GM12878 (cell line): ENCODE measurements around the gene HCST. TPM values are rescaled to one million over a fixed set of nuclear protein-coding genes. Genes with fewer than 3 reads are reported as not detected.

Source experiments
- ATAC-seq: fragments of 200-7000 bp; cut with Tn5 transposase; 3 replicates; pipeline ENCODE4 v1.9.1; 2020; ENCODE audit warnings: mild to moderate bottlenecking, moderate library complexity
- BruUV-seq: library from RNA; stranded (reverse); fragments of 400-500 nt; replicated peaks from 2 replicates; lab custom pipeline; 2021; lab: Mats Ljungman, UMichigan
- CTCF ChIA-PET: fragments of 300-600 bp; sonication (Branson Sonifier 250); formaldehyde crosslinking; extraction: SDS; loops from one replicate; lab custom pipeline; 2021; ENCODE audit warnings: inconsistent platforms; lab: Yijun Ruan, JAX
- POLR2A ChIA-PET: fragments of 350-600 bp; formaldehyde crosslinking; extraction: SDS; loops from one replicate; lab custom pipeline; 2021; ENCODE audit warnings: inconsistent platforms; lab: Charles Lee
- RAD21 ChIA-PET: fragments of 300-600 bp; sonication (Branson Sonifier 250); formaldehyde crosslinking; loops from one replicate; lab custom pipeline; 2023; ENCODE audit warnings: antibody characterized with exemption; ENCODE audit not compliant: unreplicated experiment; lab: Charles Lee
- SMC1A ChIA-PET: fragments of 300-600 bp; sonication (Branson Sonifier 250); formaldehyde crosslinking; loops from one replicate; lab custom pipeline; 2023; ENCODE audit not compliant: unreplicated experiment, uncharacterized antibody; lab: Charles Lee
- DNase-seq: peaks from one replicate; pipeline ENCODE4 v3.0.0-alpha.2; 2011; ENCODE audit warnings: low read depth, low spot score
- FAIRE-seq: peaks from 3 replicates; lab custom pipeline; 2011; peaks lifted over from hg19 to GRCh38; lab: Jason Lieb, UNC
- H2AFZ ChIP-seq: 2 replicates; pipeline ENCODE4 v1.6.0; 2011; ENCODE audit warnings: low read depth, low read length, control low read depth; ENCODE audit not compliant: control insufficient read depth
- H3K27ac ChIP-seq: 2 replicates; pipeline ENCODE4 v1.5.1; 2011; ENCODE audit warnings: control low read depth; ENCODE audit not compliant: control insufficient read depth, insufficient read depth
- H3K27me3 ChIP-seq, 2 experiments: replicated peaks in 1 of 2; 2 replicates each; pipeline versions ENCODE4 v1.6.0 to v1.6.1; 2011; ENCODE audit warnings: low read length in 1 of 2; ENCODE audit not compliant: control insufficient read depth in 2 of 2, insufficient read depth in 2 of 2
- H3K36me3 ChIP-seq, 2 experiments: 2 replicates each; pipeline ENCODE4 v1.5.1; 2011; ENCODE audit warnings: low read length in 1 of 2; ENCODE audit not compliant: control insufficient read depth in 2 of 2, insufficient read depth in 2 of 2
- H3K4me1 ChIP-seq: 2 replicates; pipeline ENCODE4 v1.6.1; 2011; ENCODE audit warnings: mild to moderate bottlenecking, low read length, moderate library complexity, mixed read lengths; ENCODE audit not compliant: control insufficient read depth, insufficient read depth
- H3K4me2 ChIP-seq: 2 replicates; pipeline ENCODE4 v1.6.0; 2011; ENCODE audit warnings: control low read depth; ENCODE audit not compliant: control insufficient read depth, insufficient read depth
- H3K4me3 ChIP-seq: fragments of 200-600 bp; sonication (generic); 2 replicates; pipeline ENCODE4 v1.5.1; 2016
- H3K79me2 ChIP-seq: 2 replicates; pipeline ENCODE4 v1.6.0; 2011; ENCODE audit warnings: low read length; ENCODE audit not compliant: control insufficient read depth, insufficient read depth
- H3K9ac ChIP-seq: 2 replicates; pipeline ENCODE4 v1.8.0; 2011; ENCODE audit warnings: low read length, control low read depth, mixed read lengths; ENCODE audit not compliant: control insufficient read depth, insufficient read depth
- H3K9me3 ChIP-seq: replicated peaks from 3 replicates; pipeline ENCODE4 v1.5.1; 2011; ENCODE audit warnings: mild to moderate bottlenecking, low read length; ENCODE audit not compliant: control insufficient read depth, insufficient read depth
- H4K20me1 ChIP-seq: 2 replicates; pipeline ENCODE4 v1.6.0; 2011; ENCODE audit not compliant: control insufficient read depth, insufficient read depth
- ATF3 ChIP-seq: IDR thresholded peaks from 2 replicates; pipeline ENCODE4 v1.6.1; 2011; ENCODE audit warnings: low read depth, mild to moderate bottlenecking, low read length, moderate library complexity, borderline replicate concordance; ENCODE audit errors: extremely low read depth
- BACH1 ChIP-seq: fragments of 450-650 bp; IDR thresholded peaks from 2 replicates; pipeline ENCODE4 v1.6.1; 2017; ENCODE audit warnings: mild to moderate bottlenecking, borderline replicate concordance
- HDGF ChIP-seq: fragments of 450-650 bp; IDR thresholded peaks from 2 replicates; pipeline ENCODE4 v1.6.1; 2016; ENCODE audit warnings: antibody characterized with exemption
- KAT2A ChIP-seq: conservative IDR thresholded peaks from 2 replicates; pipeline ENCODE4 v1.6.1; 2011; ENCODE audit warnings: low read depth, low read length; ENCODE audit not compliant: control insufficient read depth
- KDM1A ChIP-seq: fragments of 200-600 bp; sonication (generic); IDR thresholded peaks from 2 replicates; pipeline ENCODE4 v1.6.1; 2016; ENCODE audit warnings: borderline replicate concordance
- NR2F1 ChIP-seq: fragments of 450-650 bp; conservative IDR thresholded peaks from 2 replicates; pipeline ENCODE4 v1.6.1; 2017; ENCODE audit warnings: mild to moderate bottlenecking
- WGBS: methylation state at CpG from one replicate; pipeline ENCODE4 v1.1.6; 2016; ENCODE audit warnings: low lambda C conversion rate; ENCODE audit not compliant: insufficient replicate concordance, insufficient coverage; ENCODE audit errors: missing lambda C conversion rate; 5-methylcytosine and 5-hydroxymethylcytosine counted together
- in situ Hi-C: fragments of 300-500 bp; cut with MboI; formaldehyde crosslinking; loops from 9 replicates; pipeline ENCODE4 v1.14.3; 2018; ENCODE audit warnings: mixed read lengths
- intact Hi-C: fragments of 100-400 bp; cut with micrococcal nuclease; formaldehyde crosslinking; loops from one replicate; pipeline ENCODE4 v1.14.2; 2022; ENCODE audit not compliant: unreplicated experiment
- polyA plus RNA-seq, 11 experiments: library from polyadenylated mRNA; depleted of rRNA in 4 of 11; unstranded in 6 of 11; stranded (reverse) in 5 of 11; fragments of >200 nt; fragmentation: Nextera tagmentation in 4 of 11; fragmentation: Illumina TruSeq in 1 of 11; extraction: Ambion mirVana in 4 of 11; extraction: Trizol in 1 of 11; gene quantifications; 1 replicate in 1 of 11; 2 replicates in 10 of 11; pipeline versions ENCODE4 v1.2.1 to v1.2.3, GENCODE V29; 2011 to 2016; ENCODE audit warnings: inconsistent platforms in 2 of 11, missing spikeins in 2 of 11, low read depth in 1 of 11
- total RNA-seq, 4 experiments: library from RNA; depleted of rRNA in 3 of 4; stranded (reverse); fragments of >200 nt in 3 of 4; fragmentation: Illumina TruSeq in 1 of 4; extraction: Trizol in 1 of 4; gene quantifications; 2 replicates each; pipeline versions ENCODE4 v1.2.1 to v1.2.3, GENCODE V29; 2013 to 2021
- TF ChIP-seq, protein P1 (sequence below): IDR thresholded peaks from 2 replicates; pipeline ENCODE4 v1.6.1; 2011; ENCODE audit warnings: borderline replicate concordance, low read depth, mild to moderate bottlenecking, moderate library complexity, low read length; ENCODE audit not compliant: insufficient read depth, poor library complexity, severe bottlenecking
- TF ChIP-seq, protein P2 (sequence below): fragments of 450-650 bp; IDR thresholded peaks from 2 replicates; pipeline ENCODE4 v1.6.1; 2017; ENCODE audit warnings: mild to moderate bottlenecking, moderate library complexity

HCST gene
- total and polyA plus RNA-seq, 10 of the 15 experiments (the other 5 are each of a cell fraction or from before 2014, with no cell fraction given), result 7.5 to 79.6 (median 33.6) TPM

GRCh38 chr19:35911790-35912189 is 9.5 kb downstream of the HCST start:
- in situ Hi-C loops, result no loop called here
- Histone ChIP-seq H2AFZ (no peak overlapping the region), H3K9me3 (no peaks in the 10 kb centered on the region), H4K20me1 (no peaks in the 10 kb centered on the region), H3K4me1 (peaks cover 65% of the 10 kb centered on the region), H3K36me3 (no peaks in the 10 kb centered on the region), H3K9ac (no peak overlapping the region), H3K4me3 (no peak overlapping the region), H3K27me3 (no peaks in the 10 kb centered on the region), H3K4me2 (0 out of 2 replicates have a peak overlapping the region, but pooled peaks have one; percentile 47), H3K79me2 (no peaks in the 10 kb centered on the region), H3K27ac (peak overlapping the region; percentile 57; the same call in 1 of the 2 replicates)
- FAIRE-seq (no peak), DNase-seq (no peak), ATAC-seq (no peak)
- 37% methylated on average over 5 of the region's 5 CpGs for WGBS
- ChIA-PET SMC1A (interaction anchor here (0.9 to 7.9 kb wide), 6 partner anchors 8 to 199 kb away, joined by 3 to 68 read pairs (median 4); no protein-coding TSS in a partner anchor), RAD21 (interaction anchor here (0.9 to 4.4 kb wide), 5 partner anchors 17 to 199 kb away, joined by 3 to 21 read pairs (median 5); no protein-coding TSS in a partner anchor), CTCF (interaction anchor here (0.7 to 1.7 kb wide), 7 partner anchors 14 to 219 kb away, joined by 3 to 7 read pairs (median 4); no protein-coding TSS in a partner anchor), POLR2A (interaction anchor here (0.6 to 5.5 kb wide), 6 partner anchors 8 to 264 kb away, joined by 3 to 48 read pairs (median 6); partner anchors contain the start of genes COX6B1 and NFKBID)
- TF ChIP-seq, protein P1, sequence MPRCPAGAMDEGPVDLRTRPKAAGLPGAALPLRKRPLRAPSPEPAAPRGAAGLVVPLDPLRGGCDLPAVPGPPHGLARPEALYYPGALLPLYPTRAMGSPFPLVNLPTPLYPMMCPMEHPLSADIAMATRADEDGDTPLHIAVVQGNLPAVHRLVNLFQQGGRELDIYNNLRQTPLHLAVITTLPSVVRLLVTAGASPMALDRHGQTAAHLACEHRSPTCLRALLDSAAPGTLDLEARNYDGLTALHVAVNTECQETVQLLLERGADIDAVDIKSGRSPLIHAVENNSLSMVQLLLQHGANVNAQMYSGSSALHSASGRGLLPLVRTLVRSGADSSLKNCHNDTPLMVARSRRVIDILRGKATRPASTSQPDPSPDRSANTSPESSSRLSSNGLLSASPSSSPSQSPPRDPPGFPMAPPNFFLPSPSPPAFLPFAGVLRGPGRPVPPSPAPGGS, result no peak
- TF ChIP-seq, protein P2, sequence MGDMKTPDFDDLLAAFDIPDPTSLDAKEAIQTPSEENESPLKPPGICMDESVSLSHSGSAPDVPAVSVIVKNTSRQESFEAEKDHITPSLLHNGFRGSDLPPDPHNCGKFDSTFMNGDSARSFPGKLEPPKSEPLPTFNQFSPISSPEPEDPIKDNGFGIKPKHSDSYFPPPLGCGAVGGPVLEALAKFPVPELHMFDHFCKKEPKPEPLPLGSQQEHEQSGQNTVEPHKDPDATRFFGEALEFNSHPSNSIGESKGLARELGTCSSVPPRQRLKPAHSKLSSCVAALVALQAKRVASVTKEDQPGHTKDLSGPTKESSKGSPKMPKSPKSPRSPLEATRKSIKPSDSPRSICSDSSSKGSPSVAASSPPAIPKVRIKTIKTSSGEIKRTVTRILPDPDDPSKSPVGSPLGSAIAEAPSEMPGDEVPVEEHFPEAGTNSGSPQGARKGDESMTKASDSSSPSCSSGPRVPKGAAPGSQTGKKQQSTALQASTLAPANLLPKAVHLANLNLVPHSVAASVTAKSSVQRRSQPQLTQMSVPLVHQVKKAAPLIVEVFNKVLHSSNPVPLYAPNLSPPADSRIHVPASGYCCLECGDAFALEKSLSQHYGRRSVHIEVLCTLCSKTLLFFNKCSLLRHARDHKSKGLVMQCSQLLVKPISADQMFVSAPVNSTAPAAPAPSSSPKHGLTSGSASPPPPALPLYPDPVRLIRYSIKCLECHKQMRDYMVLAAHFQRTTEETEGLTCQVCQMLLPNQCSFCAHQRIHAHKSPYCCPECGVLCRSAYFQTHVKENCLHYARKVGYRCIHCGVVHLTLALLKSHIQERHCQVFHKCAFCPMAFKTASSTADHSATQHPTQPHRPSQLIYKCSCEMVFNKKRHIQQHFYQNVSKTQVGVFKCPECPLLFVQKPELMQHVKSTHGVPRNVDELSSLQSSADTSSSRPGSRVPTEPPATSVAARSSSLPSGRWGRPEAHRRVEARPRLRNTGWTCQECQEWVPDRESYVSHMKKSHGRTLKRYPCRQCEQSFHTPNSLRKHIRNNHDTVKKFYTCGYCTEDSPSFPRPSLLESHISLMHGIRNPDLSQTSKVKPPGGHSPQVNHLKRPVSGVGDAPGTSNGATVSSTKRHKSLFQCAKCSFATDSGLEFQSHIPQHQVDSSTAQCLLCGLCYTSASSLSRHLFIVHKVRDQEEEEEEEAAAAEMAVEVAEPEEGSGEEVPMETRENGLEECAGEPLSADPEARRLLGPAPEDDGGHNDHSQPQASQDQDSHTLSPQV, result no peak
- TF ChIP-seq NR2F1, result no peak
- TF ChIP-seq ATF3, result no peak
- no peak for TF ChIP-seq KAT2A
- no peak for TF ChIP-seq KDM1A
- TF ChIP-seq HDGF, result 0 out of 2 replicates have a peak, but pooled peaks have one; percentile 28
- TF ChIP-seq BACH1, result no peak
- intact Hi-C loops, result no loop called here
- no TSS peak for BruUV-seq
